NCI-H2029 treated with DMSO at 0.1 percent for 48 hours (cell line): ENCODE results near the gene UTF1.

Experiments
- DNase-seq: peaks from one replicate; lab custom pipeline; 2025; lab: John Stamatoyannopoulos, UW

Gene UTF1

GRCh38 chr10:133247681-133248333 lies 17.8 kb downstream of the UTF1 start:
- DNase-seq: no peak

- no peak for DNase-seq
Measured at GRCh38 chr10:133248334-133248715, 18.3 kb downstream of the UTF1 start.

GRCh38 chr10:133249094-133249780 lies 19.2 kb downstream of the UTF1 start:
- no peak for DNase-seq

GRCh38 chr10:133249975-133250754 lies 20.1 kb downstream of the UTF1 start:
- DNase-seq: no peak

GRCh38 chr10:133251388-133252222 lies 21.6 kb downstream of the UTF1 start:
- DNase-seq: no peak

- DNase-seq: no peak
Measured at GRCh38 chr10:133252223-133252552, 22.2 kb downstream of the UTF1 start.

GRCh38 chr10:133253361-133253955 lies 23.4 kb downstream of the UTF1 start:
- DNase-seq: no peak

- DNase-seq: no peak
Measured at GRCh38 chr10:133254421-133255120, 24.6 kb downstream of the UTF1 start.

- no peak for DNase-seq
Measured at GRCh38 chr10:133255323-133255722, 25.3 kb downstream of the UTF1 start.

GRCh38 chr10:133257489-133258065 lies 27.6 kb downstream of the UTF1 start:
- DNase-seq: no peak

GRCh38 chr10:133258066-133258817 lies 28.2 kb downstream of the UTF1 start:
- DNase-seq: no peak

GRCh38 chr10:133258818-133259601 lies 29.0 kb downstream of the UTF1 start:
- no peak for DNase-seq

- no peak for DNase-seq
Measured at GRCh38 chr10:133259602-133259989, 29.6 kb downstream of the UTF1 start.

- no peak for DNase-seq
Measured at GRCh38 chr10:133260895-133261725, 31.1 kb downstream of the UTF1 start.

GRCh38 chr10:133261726-133262325 lies 31.8 kb downstream of the UTF1 start:
- DNase-seq: no peak

GRCh38 chr10:133262696-133263095 lies 32.7 kb downstream of the UTF1 start:
- DNase-seq: no peak

- no peak for DNase-seq
Measured at GRCh38 chr10:133263674-133264073, 33.7 kb downstream of the UTF1 start.

GRCh38 chr10:133264461-133264860 lies 34.4 kb downstream of the UTF1 start:
- no peak for DNase-seq
